HG02884 (cell line): Measurements from ENCODE around the gene MAMSTR.

Experiments used
- ATAC-seq: cut with Tn5 transposase; IDR thresholded peaks from one replicate; pipeline ENCODE4 v1.9.1; 2021; ENCODE audit warnings: mild to moderate bottlenecking, moderate library complexity; ENCODE audit not compliant: unreplicated experiment

The MAMSTR gene

DNA sequence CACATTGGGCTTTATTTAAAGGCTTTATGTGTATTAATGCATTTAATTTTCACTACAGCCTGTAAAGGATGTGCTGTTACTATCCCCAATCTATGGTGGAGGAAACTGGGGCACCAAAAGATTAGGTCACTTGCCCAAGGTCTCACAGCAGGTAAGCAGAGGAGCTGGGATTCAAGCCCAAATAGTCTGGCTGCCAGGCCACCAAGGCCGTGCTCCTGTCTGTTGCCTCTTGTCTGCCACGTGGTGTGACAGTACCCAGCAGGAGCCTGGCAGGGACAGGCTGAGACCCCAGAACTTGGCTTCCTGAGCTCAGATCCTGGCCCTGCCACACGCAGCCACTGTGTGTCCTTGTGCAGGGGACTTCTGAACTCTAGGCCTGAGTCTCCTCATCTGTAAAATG, 51.2 kb downstream of the MAMSTR start:
- no peak for ATAC-seq

DNA sequence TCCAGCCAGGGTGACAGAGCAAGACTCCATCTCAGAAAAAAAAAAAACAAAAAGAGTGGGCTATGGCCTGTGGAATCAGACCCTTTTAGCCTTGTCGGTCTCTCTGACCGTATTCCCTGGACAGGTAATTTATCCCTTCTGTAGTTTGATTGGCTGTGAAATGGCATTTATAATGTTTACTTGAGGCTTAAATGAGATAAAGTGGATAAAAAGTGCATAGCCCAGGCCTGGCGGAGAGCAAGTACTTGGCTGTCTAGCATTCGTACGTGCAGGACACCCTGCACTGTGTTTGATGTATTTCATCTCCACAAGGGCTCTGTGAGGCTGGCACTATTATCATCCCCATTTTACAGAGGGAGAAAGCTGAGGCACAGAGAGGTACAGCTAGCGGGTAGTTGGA, 53.7 kb downstream of the MAMSTR start:
- ATAC-seq = no peak

DNA sequence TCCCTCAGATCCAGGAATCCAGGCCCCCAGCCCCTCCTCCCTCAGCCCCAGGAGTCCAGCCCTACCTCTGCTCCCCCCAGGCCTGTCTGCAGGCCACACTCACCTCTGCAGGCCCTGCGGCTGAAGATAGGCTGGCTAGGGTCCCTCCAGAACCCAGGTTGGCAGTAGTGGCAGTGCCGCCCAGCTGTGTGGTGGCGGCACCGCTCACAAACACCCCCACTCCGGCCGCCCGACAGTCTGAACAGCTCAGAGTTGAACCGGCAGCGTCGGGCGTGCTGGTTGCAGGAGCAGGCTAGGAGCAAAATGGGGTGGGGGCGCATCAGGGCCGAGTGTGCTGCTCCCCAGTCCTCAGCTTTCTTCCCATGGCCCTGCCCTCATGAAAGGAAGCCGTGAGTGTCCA, 55.0 kb downstream of the MAMSTR start:
- ATAC-seq = no peak

DNA sequence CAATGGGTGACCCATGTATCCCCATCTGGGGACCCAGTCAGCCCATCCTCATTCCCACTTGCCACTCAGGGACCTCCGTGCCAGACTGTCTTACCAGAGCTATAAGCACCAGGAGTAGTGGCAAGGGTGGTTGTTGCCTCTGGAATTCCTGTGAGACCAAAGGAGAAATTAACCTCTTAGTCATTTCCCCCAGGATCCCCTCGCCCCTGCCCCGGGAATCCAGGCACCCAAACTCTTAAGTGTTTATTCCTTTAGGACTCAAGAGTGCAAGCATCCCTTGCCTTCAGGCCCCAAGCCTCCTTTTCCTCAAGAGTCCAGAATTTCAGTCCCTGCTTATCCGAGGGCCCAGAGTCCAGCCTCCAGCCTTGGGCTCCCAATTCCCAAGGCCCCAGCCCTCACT, 55.9 kb downstream of the MAMSTR start:
- no peak for ATAC-seq
